HEK293 (cell line): Measurements from ENCODE around the gene MTHFSD.

ENCODE experiments used
- CTCF ChIA-PET: fragments of 350-600 bp; formaldehyde crosslinking; extraction: SDS; loops from one replicate; lab custom pipeline; 2021; ENCODE audit warnings: antibody characterized with exemption; lab: Yijun Ruan, JAX
- POLR2A ChIA-PET: fragments of 300-600 bp; formaldehyde crosslinking; extraction: SDS; loops from one replicate; lab custom pipeline; 2020; ENCODE audit warnings: antibody characterized with exemption, inconsistent platforms; lab: Yijun Ruan, JAX
- H3K27ac ChIP-seq: fragments of 200-500 bp; sonication (Bioruptor generic); 2 replicates; pipeline ENCODE4 v1.5.1; 2014; ENCODE audit warnings: low read depth, low read length, control low read depth, inconsistent platforms; ENCODE audit errors: extremely low read depth
- H3K36me3 ChIP-seq, 2 experiments: fragments of 200-500 bp in 1 of 2; sonication (Bioruptor generic) in 1 of 2; 1 replicate in 1 of 2; 2 replicates in 1 of 2; pipeline ENCODE4 v1.5.1; 2014 to 2017; ENCODE audit warnings: inconsistent platforms in 2 of 2, low read length in 2 of 2; ENCODE audit not compliant: control insufficient read depth in 2 of 2, insufficient read depth in 1 of 2
- H3K4me1 ChIP-seq: fragments of 200-500 bp; sonication (Bioruptor generic); 2 replicates; pipeline ENCODE4 v1.5.1; 2014; ENCODE audit warnings: mild to moderate bottlenecking, low read length, inconsistent platforms; ENCODE audit not compliant: control insufficient read depth, insufficient read depth
- H3K4me3 ChIP-seq: 2 replicates; pipeline ENCODE4 v1.5.1; 2011; ENCODE audit warnings: low read depth, mild to moderate bottlenecking, control low read depth, low read length, moderate library complexity
- H3K9me3 ChIP-seq: fragments of 200-500 bp; sonication (Bioruptor generic); 2 replicates; pipeline ENCODE4 v1.5.1; 2014; ENCODE audit warnings: low read depth, low read length, inconsistent platforms; ENCODE audit not compliant: control insufficient read depth, insufficient read depth
- GLIS1 ChIP-seq: fragments of 450-650 bp; formaldehyde crosslinking; IDR thresholded peaks from 2 replicates; pipeline ENCODE4 v1.5.1; 2016; ENCODE audit warnings: missing biosample characterization, missing genetic modification characterization
- SP7 ChIP-seq: fragments of 450-650 bp; formaldehyde crosslinking; IDR thresholded peaks from 2 replicates; pipeline ENCODE4 v1.5.1; 2016; ENCODE audit warnings: missing biosample characterization, missing genetic modification characterization
- ZNF10 ChIP-seq: fragments of 450-650 bp; formaldehyde crosslinking; IDR thresholded peaks from 2 replicates; pipeline ENCODE4 v1.5.1; 2017; ENCODE audit warnings: missing biosample characterization, missing genetic modification characterization
- ZNF214 ChIP-seq: fragments of 450-650 bp; formaldehyde crosslinking; IDR thresholded peaks from 2 replicates; pipeline ENCODE4 v1.5.1; 2017; ENCODE audit warnings: missing biosample characterization, mild to moderate bottlenecking, missing genetic modification characterization, borderline replicate concordance
- ZNF221 ChIP-seq: fragments of 450-650 bp; formaldehyde crosslinking; IDR thresholded peaks from 2 replicates; pipeline ENCODE4 v1.5.1; 2017; ENCODE audit warnings: missing biosample characterization, missing genetic modification characterization, borderline replicate concordance
- ZNF596 ChIP-seq: fragments of 450-650 bp; IDR thresholded peaks from 2 replicates; pipeline ENCODE4 v1.5.0; 2018; ENCODE audit warnings: missing biosample characterization, mild to moderate bottlenecking, missing genetic modification characterization, moderate library complexity
- ZNF768 ChIP-seq: fragments of 450-650 bp; formaldehyde crosslinking; IDR thresholded peaks from 2 replicates; pipeline ENCODE4 v1.5.1; 2018; ENCODE audit warnings: missing biosample characterization, mild to moderate bottlenecking, missing genetic modification characterization
- TF ChIP-seq, protein P1 (sequence below): fragments of 450-650 bp; formaldehyde crosslinking; IDR thresholded peaks from 2 replicates; pipeline ENCODE4 v1.5.1; 2016; ENCODE audit warnings: missing biosample characterization, missing genetic modification characterization
- TF ChIP-seq, protein P2 (sequence below): fragments of 450-650 bp; formaldehyde crosslinking; IDR thresholded peaks from 2 replicates; pipeline ENCODE4 v1.5.1; 2016; ENCODE audit warnings: missing biosample characterization, missing genetic modification characterization, low read depth

The MTHFSD gene

DNA sequence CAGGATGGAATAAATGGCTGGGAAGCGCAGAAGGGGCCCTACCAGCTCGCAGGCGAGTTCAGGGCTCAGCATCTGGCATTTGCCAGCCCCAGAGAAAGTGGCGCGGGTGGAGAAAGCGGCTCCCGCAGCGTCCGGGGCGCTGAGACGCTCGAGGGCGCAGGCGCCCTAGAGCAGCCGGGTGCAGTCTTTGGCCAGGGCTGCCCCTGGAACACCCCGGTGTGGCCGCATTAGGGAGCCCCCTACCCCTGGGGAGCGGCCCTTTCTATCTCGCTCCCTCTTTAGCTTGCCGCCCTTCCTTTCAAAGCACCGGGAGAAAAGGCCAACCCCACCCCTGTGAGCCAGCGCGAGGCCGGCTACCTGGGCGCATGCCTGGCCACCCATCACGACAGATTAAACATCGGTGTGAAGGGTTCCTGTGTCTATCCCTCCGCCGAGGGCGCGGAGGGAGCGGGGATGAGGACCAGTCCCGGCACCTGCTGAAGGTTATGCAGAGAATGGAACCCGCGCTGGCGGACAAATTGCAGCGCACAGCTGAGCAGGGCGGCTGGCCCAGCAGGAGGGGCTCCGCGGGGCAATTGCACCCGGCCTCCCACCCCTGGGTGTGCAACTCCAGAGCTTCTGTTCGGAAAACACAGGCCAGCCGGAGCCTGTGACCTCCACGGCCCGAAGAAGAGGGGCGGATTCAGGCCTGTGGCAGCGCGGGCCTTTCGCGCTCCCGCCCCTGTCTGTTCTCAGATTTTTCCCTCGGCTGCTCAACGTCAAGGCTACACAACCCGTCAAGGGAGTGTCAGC is 60.3 kb downstream of the MTHFSD start:
- Histone ChIP-seq H3K4me1 (0 out of 2 replicates have a peak, but pooled peaks cover 3% of the 10 kb centered on the region), H3K4me3 (no peak overlapping the region), H3K9me3 (no peaks in the 10 kb centered on the region), H3K36me3 (peaks cover 0 to 3% of the 10 kb centered on the region in 2 experiments; a peak in 1 of 3 replicates), H3K27ac (no peak overlapping the region)
- ChIA-PET CTCF (interaction anchor here (1.3 kb wide), 1 partner anchor 242 kb away, joined by 3 read pairs; no protein-coding TSS in a partner anchor), POLR2A (no interaction called here)
- TF ChIP-seq ZNF214 (tag by site-specific recombination) (no peak), ZNF10 (tag by site-specific recombination) (peak; percentile 36; the same call in 1 of the 2 replicates)
- TF ChIP-seq, all 188 proteins: peak for 1

DNA sequence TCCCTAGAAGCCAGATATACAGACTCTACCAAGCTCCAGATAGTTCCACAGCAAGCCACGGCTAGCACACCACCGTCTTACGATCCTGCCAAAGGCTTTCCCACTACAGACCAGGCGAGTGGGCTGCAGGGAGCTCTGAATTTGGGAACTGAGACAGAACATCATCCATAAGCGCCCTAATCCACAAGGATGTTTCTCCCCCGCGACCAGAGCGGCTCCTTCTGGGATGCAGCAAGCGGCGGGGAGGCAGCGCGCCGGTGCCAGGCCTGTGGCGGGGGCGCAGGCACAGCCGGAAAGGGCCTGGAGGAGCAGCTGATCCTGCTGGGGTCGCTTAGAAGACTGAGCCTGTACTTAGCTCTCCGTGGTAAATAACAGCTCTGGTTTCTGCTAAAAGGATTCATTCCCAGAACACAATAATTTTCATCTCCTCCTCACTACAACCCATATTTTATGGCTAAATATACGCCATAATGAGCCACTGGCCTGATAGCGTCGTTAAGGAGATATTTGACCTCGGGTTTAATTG is 60.9 kb downstream of the MTHFSD start:
- CTCF ChIA-PET, result interaction anchor here (1.3 kb wide), 1 partner anchor 242 kb away, joined by 3 read pairs; no protein-coding TSS in a partner anchor

DNA sequence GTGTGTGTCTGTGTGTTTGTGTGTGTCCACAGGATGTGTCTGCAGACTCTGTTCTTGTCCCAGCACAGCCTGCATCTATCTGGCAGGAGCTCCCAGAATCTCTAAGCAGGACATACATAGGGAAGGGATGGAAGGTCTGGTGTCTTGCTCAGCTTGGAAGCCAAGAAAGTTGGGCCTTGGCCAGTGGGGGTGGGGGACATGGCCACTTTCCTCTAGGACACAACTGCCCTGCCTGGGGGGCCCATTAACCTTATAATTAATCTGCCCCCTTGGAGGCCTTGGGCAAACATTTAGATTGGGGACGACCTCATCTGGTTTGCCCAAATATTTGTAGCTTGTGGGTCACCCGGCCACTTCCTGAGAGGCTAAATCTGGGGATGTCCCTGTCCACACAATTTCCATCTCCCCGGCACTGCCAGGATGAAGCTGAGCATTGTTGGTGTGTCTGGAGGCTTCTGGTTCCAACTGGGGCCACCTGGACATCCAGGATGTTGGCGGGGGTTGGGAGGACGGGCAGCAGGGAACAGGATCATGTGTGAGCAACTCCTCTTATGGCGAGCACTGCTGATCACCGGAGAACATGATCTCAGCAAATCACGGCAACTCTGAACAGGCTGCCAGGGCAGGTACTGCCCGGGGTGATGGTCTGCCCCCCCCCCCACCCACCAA is 61.9 kb downstream of the MTHFSD start:
- Histone ChIP-seq H3K4me3 (no peak overlapping the region), H3K4me1 (0 out of 2 replicates have a peak, but pooled peaks cover 3% of the 10 kb centered on the region), H3K36me3 (peaks cover 0 to 12% of the 10 kb centered on the region in 2 experiments; a peak in 1 of 3 replicates), H3K9me3 (no peaks in the 10 kb centered on the region), H3K27ac (no peak overlapping the region)
- CTCF ChIA-PET, result interaction anchor here (0.8 to 1.3 kb wide), 2 partner anchors 25 to 241 kb away, joined by 3 to 4 read pairs; no protein-coding TSS in a partner anchor
- 0 out of 2 replicates have a peak, but pooled peaks have one; percentile 13 for TF ChIP-seq GLIS1 (tag by site-specific recombination)
- TF ChIP-seq ZNF596 (tag by site-specific recombination), result no peak
- POLR2A ChIA-PET, result no interaction called here

More for the DNA sequence above, 60.9 kb downstream of the MTHFSD start:
- no peak overlapping the region for H3K27ac ChIP-seq
- 0 out of 2 replicates have a peak, but pooled peaks cover 3% of the 10 kb centered on the region for H3K4me1 ChIP-seq
- no peak overlapping the region for H3K4me3 ChIP-seq
- POLR2A ChIA-PET, result no interaction called here
- 0 out of 2 replicates have a peak, but pooled peaks have one; percentile 48 for TF ChIP-seq SP7 (tag by site-specific recombination)
- TF ChIP-seq, protein P1, sequence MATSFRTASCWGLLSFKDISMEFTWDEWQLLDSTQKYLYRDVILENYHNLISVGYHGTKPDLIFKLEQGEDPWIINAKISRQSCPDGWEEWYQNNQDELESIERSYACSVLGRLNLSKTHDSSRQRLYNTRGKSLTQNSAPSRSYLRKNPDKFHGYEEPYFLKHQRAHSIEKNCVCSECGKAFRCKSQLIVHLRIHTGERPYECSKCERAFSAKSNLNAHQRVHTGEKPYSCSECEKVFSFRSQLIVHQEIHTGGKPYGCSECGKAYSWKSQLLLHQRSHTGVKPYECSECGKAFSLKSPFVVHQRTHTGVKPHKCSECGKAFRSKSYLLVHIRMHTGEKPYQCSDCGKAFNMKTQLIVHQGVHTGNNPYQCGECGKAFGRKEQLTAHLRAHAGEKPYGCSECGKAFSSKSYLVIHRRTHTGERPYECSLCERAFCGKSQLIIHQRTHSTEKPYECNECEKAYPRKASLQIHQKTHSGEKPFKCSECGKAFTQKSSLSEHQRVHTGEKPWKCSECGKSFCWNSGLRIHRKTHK (tag by site-specific recombination), result no peak
- no peaks in the 10 kb centered on the region for H3K9me3 ChIP-seq
- peaks cover 0 to 9% of the 10 kb centered on the region in 2 experiments; a peak in 1 of 3 replicates for H3K36me3 ChIP-seq

DNA sequence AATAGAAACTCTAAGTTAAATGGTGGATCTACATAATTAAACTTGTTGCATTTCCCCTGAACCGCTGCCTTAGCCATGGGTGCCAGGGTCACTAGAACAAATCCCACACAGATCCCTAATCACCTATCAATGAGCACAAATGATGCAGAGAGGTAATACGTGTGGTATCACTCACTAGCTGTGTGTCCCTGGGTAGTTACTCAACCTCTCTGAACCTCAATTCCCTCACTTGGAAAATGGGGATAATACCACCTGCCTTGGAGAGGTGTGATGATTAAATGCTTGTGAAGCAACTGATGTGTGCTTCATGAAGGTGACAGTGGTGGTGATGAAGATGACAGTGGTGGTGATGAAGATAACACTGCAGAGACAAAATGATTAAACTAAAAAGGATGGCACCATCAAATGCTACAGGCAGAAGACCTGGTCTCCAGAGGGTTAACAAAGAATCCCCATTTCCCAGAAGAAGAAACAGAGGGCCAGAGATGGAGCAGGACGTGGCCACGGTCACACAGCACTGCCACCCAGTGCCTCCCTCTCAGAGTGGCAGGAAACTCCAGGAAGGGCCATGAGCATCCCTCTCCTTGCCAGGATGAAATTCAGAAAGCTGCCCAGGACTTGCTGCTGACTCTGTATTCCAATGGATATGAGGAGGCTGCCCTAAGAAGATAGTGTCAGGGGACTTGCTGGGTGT is 62.6 kb downstream of the MTHFSD start:
- TF ChIP-seq ZNF214 (tag by site-specific recombination) (no peak), ZNF768 (tag by site-specific recombination) (peak; percentile 72; the same call in 1 of the 2 replicates), ZNF596 (tag by site-specific recombination) (no peak), ZNF221 (tag by site-specific recombination) (no peak)
- TF ChIP-seq, protein P2, sequence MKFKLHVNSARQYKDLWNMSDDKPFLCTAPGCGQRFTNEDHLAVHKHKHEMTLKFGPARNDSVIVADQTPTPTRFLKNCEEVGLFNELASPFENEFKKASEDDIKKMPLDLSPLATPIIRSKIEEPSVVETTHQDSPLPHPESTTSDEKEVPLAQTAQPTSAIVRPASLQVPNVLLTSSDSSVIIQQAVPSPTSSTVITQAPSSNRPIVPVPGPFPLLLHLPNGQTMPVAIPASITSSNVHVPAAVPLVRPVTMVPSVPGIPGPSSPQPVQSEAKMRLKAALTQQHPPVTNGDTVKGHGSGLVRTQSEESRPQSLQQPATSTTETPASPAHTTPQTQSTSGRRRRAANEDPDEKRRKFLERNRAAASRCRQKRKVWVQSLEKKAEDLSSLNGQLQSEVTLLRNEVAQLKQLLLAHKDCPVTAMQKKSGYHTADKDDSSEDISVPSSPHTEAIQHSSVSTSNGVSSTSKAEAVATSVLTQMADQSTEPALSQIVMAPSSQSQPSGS, result no peak
- 0 out of 2 replicates have a peak, but pooled peaks cover 3% of the 10 kb centered on the region for H3K4me1 ChIP-seq
- peaks cover 0 to 12% of the 10 kb centered on the region in 2 experiments; a peak in 1 of 3 replicates for H3K36me3 ChIP-seq
- H3K4me3 ChIP-seq, result no peak overlapping the region
- POLR2A ChIA-PET, result no interaction called here
- no peak overlapping the region for H3K27ac ChIP-seq
- CTCF ChIA-PET, result interaction anchor here (0.8 to 1.0 kb wide), 2 partner anchors 26 to 240 kb away, joined by 3 to 4 read pairs; no protein-coding TSS in a partner anchor
- H3K9me3 ChIP-seq, result no peaks in the 10 kb centered on the region
